Mucosa of gallbladder (tissue), 1 donor: ENCODE measurements around the gene CFAP97D2. TPM values are rescaled to one million over a fixed set of nuclear protein-coding genes. Genes with fewer than 3 reads are reported as not detected.
A peak's percentile ranks its signal among the peaks of the same experiment; 100 is the strongest.
"Not testable (repeated sequence)": the region's sequence is repeated elsewhere in the genome, so short reads cannot be mapped to it uniquely, and the experiment has no call there.

Experiments
- DNase-seq: peaks from one replicate; pipeline ENCODE4 v3.0.0-alpha.2; 2020; ENCODE audit warnings: low spot score
- total RNA-seq: library from RNA; stranded (reverse); gene quantifications from one replicate; pipeline ENCODE4 v1.2.1, GENCODE V29; 2021
- donor health status: DM: no; HTN: no; CAD: no.

The CFAP97D2 gene
- total RNA-seq, 1 donor from 2014 or later = not detected

GRCh38 chr13:114158869-114159666 is 20.0 kb upstream of the CFAP97D2 start:
- DNase-seq = not testable (repeated sequence)

GRCh38 chr13:114161028-114161556 is 18.0 kb upstream of the CFAP97D2 start:
- DNase-seq = no peak

- DNase-seq = peak; percentile 37
Measured at GRCh38 chr13:114161644-114162532, 17.2 kb upstream of the CFAP97D2 start.

- no peak for DNase-seq
Measured at GRCh38 chr13:114162533-114162922, 16.5 kb upstream of the CFAP97D2 start.

DNA sequence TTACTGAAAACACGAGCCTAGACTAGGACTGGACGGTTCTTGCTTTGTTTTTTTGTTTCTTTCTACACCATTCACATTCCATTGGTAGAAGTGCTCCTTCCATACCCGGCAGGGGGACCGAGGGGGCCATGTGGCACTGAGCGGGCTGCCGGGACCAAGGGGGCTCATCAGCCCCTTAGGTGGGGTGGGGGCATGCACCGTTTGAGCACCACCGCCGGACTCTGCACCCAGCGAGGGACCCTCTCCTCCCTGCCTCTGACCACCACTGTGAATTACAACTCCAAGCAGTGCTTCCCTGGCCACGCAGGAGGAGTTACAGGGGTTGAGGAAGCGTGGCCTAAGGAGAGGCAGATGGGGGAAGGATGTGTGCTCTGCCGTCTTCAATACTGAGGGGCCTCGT is 15.0 kb upstream of the CFAP97D2 start:
- DNase-seq = no peak

DNA sequence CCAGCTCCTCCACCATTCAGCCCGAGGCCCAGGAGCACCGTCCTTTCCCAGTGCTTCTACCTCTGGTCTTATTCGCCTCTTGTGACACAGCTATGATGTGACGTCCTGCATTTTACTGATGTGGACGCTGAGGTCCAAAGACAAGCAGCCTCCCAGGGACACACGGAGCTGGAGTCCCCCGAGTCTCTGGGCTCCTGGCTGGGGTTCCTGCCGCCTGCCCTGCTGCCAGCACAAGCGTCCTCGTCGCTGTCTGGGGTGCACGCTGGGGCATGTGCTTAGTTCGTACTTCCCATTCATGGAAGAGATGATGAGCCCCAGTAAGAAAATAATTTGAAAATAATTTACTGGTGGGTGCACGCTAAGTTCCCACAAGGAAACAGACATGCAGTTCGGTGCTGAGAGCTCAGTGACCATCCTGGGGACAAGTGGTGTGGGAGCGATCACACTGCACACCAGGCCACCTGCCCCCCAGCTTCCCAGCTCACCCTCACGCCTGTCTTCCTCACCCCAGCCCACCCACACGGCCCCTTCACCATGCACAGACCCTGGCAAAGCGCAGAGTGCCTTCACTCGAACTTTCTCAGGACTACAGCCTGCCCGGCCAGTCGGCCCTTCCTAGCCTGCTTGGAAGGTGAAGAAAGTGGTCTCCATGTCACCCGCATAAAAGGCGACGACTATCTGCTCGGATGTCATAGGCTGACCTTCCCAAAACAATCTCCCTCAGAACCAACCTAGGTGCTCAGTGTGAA is 14.2 kb upstream of the CFAP97D2 start:
- no peak for DNase-seq

DNA sequence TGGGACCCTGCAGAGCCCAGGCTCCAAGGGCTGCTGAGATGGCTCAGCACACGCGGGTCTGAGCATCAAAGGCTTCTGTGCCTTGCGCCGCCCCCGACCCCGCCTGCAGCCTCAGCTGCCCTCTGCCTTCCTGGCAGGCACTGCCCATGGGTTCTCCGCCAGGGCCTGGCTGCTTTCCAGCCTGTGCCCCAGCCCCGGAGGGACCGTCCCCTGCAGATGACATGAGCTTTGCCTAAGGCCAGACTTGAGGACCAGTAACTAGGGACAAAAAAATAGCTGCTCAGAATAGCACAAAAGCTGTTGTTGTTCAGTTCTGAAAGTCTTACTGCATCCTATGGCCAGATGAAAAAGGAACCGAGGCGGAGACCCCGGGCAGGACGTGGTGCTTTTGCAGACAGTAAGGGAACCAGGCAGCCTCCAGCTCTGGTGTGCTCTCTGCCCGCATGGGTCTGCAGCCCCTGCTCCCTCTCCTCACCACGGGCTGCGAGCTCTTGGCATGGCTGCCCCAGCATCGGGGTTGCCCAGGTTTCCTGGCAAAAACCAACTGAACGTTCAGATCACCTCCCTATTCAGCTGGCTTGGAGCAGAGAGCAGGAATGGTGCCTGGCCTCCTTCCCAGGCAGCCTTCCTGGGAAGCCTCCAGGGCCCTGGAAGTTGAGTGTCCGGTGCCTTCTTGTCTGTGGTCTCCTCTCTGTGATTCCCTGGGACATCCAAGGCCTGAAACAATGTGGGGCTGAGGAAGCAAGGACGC is 12.5 kb upstream of the CFAP97D2 start:
- no peak for DNase-seq

DNA sequence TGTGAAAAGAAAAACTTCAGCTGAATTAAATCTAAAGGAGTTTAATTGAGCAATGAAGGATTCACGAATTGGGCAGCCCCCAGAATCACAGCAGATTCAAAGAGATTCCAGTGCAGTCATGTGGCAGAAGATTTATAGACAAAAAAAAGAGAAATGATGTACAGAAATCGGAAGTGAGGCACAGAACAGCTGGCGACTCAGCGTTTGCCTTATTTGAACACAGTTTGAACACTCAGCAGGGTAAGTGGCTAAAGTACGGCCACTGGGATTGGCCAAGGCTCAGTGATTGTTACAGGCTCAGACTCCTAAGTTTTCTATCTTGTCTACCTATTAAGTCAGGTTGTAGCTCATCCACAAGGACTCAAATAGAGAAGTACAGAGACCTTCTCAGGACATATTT is 11.6 kb upstream of the CFAP97D2 start:
- DNase-seq = no peak

GRCh38 chr13:114167885-114168284 is 11.2 kb upstream of the CFAP97D2 start:
- DNase-seq = no peak

DNA sequence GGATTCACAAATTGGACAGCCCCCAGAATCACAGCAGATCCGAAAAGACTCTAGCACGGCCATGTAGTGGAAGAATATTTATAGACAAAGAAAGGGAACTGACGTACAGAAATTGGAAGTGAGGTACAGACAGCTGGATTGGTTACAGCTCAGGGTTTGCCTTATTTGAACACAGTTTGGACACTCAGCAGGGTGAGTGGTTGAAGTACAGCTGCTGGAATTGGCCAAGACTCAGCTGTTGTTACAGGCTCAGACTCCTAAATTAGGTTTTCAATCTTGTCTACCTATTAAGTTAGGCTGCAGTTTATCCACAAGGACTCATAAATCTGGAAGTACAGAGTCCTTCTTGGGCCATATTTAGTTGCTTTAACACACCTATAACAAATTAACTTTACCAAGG is 5.8 kb upstream of the CFAP97D2 start:
- no peak for DNase-seq

GRCh38 chr13:114173745-114174144 is 5.3 kb upstream of the CFAP97D2 start:
- DNase-seq = no peak

GRCh38 chr13:114174529-114174961 is 4.5 kb upstream of the CFAP97D2 start:
- DNase-seq = no peak

DNA sequence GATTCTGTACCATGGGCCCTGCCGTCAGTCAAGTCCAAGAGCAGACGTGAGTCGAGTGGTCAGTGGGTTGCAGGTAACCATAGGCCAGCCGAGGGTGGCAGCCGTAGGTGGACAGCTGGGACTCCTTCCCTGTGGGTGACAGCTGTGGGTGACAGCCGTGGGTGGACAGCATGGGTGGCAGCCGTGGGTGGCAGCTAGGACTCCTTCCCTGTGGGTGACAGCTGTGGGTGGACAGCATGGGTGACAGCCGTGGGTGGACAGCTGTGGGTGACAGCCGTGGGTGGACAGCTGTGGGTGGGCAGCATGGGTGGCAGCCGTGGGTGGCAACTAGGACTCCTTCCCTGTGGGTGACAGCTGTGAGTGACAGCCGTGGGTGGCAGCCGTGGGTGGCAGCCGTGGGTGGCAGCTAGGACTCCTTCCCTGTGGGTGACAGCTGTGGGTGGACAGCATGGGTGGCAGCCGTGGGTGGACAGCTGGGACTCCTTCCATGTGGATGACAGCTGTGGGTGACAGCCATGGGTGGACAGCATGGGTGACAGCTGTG is 2.6 kb upstream of the CFAP97D2 start:
- DNase-seq = not testable (repeated sequence)

- DNase-seq = no peak
Measured at GRCh38 chr13:114177245-114178010, 1.6 kb upstream of the CFAP97D2 start.

DNA sequence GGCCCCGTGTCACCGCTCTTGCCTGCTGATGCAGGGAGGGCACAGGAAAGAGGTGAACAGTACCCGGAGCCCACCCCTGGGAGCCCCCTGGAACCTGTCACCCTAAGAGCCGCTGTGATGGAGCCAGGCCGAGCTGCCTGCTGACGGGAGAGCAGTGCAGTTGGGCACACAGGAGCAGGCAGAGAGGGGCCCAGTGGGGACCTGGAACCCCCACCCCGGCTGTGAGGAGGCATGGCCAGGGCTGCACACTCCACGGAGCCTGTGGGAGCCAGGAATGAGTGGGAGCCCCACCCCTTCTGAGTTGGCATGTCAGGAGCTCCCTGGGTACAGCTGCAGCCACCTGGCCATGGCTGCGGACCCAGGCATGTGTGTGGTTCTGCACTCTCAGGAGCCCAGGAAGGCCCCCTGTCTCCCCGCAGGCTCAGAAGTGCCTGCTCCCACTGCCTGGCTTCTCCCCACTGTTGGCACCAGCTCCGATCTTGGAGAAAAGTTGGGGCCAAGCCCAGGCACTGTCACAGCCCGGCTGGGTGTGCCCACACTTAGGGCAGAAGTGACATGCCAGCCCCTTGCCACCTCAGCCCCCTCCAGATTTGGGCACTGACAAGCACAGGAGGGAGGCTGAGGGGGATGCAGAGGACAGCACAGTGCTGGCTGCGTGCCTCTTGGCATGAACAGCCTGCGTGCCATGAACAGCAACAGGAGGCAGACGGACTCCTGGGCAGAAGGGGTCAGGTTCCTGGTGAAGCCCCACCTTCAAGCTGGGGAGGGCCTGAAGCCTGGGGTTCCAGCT is 6.3 kb downstream of the CFAP97D2 start:
- no peak for DNase-seq

DNA sequence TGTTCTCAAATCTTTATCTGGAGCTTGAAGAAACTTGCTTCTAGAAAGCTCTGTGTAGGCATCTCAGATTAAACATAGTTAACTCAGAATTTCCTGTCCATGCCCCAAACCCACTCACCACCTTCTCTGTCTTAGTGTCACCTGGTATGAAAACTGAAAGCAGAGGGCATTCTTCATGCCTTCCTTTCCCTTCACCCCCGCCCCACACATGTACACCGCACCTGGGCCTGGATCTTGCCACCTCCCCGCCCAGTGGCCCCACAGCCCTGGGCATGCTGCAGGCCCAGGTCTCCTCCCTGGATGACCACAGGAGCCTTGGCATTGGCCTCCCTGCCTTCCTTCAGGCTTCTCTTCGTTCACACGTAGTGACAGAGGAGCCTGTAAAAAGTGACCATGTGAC is 15.8 kb downstream of the CFAP97D2 start:
- no peak for DNase-seq

- DNase-seq = no peak
Measured at GRCh38 chr13:114196629-114197028, 17.6 kb downstream of the CFAP97D2 start.

GRCh38 chr13:114198556-114198955 is 19.5 kb downstream of the CFAP97D2 start:
- no peak for DNase-seq

DNA sequence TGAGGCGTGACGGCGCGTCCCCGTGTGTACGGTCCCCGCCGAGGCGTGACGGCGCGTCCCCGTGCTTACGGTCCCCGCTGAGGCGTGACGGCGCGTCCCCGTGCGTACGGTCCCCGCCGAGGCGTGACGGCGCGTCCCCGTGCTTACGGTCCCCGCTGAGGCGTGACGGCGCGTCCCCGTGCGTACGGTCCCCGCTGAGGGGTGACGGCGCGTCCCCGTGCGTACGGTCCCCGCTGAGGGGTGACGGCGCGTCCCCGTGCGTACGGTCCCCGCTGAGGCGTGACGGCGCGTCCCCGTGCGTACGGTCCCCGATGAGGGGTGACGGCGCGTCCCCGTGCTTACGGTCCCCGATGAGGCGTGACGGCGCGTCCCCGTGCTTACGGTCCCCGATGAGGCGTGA is 20.5 kb downstream of the CFAP97D2 start:
- DNase-seq = not testable (repeated sequence)
